Endothelial cell of umbilical vein (primary cell): ENCODE data around the gene GSPT1. TPM values are rescaled to one million over a fixed set of nuclear protein-coding genes. Genes with fewer than 3 reads are reported as not detected.
A peak's percentile ranks its signal among the peaks of the same experiment; 100 is the strongest.

ENCODE experiments used
- BruUV-seq: library from RNA; stranded (reverse); fragments of 400-500 nt; replicated peaks from 2 replicates; lab custom pipeline; 2021; lab: Mats Ljungman, UMichigan
- CTCF ChIA-PET: fragments of 300-600, 350-600 bp; sonication (Branson Sonifier 250); formaldehyde crosslinking; loops from one replicate; lab custom pipeline; 2021; ENCODE audit warnings: antibody characterized with exemption, inconsistent platforms; lab: Charles Lee
- POLR2A ChIA-PET: fragments of 300-600, 350-600 bp; sonication (Branson Sonifier 250); formaldehyde crosslinking; loops from one replicate; lab custom pipeline; 2021; ENCODE audit warnings: antibody characterized with exemption, inconsistent platforms; lab: Charles Lee
- DNase-seq: peaks from one replicate; pipeline ENCODE4 v3.0.0-alpha.2; 2011; ENCODE audit warnings: low read depth, low spot score
- FAIRE-seq: peaks from 2 replicates; lab custom pipeline; 2011; peaks lifted over from hg19 to GRCh38; lab: Jason Lieb, UNC
- H2AFZ ChIP-seq: 2 replicates; pipeline ENCODE4 v1.6.0; 2012; ENCODE audit warnings: low read depth, low read length, control low read depth, inconsistent platforms
- H3K27ac ChIP-seq: 2 replicates; pipeline ENCODE4 v1.5.1; 2011; ENCODE audit warnings: low read depth, mild to moderate bottlenecking, control low read depth, low read length, moderate library complexity; ENCODE audit not compliant: insufficient read depth
- H3K27me3 ChIP-seq, 2 experiments: 2 replicates each; pipeline versions ENCODE4 v1.6.0 to v1.6.1; 2011; ENCODE audit warnings: low read length in 2 of 2, mixed read lengths in 1 of 2; ENCODE audit not compliant: control insufficient read depth in 2 of 2, insufficient read depth in 2 of 2
- H3K36me3 ChIP-seq, 2 experiments: 2 replicates in 1 of 2; 3 replicates in 1 of 2; pipeline ENCODE4 v1.5.1; 2011; ENCODE audit warnings: low read length in 2 of 2, mild to moderate bottlenecking in 1 of 2, moderate library complexity in 1 of 2; ENCODE audit not compliant: control insufficient read depth in 2 of 2, insufficient read depth in 2 of 2; ENCODE audit errors: extremely low read depth in 1 of 2
- H3K4me1 ChIP-seq: 3 replicates; pipeline ENCODE4 v1.5.1; 2011; ENCODE audit warnings: mild to moderate bottlenecking, low read length; ENCODE audit not compliant: control insufficient read depth, insufficient read depth; ENCODE audit errors: extremely low read depth
- H3K4me2 ChIP-seq: 2 replicates; pipeline ENCODE4 v1.6.1; 2011; ENCODE audit warnings: low read length, control low read depth, mixed read lengths; ENCODE audit not compliant: insufficient read depth
- H3K4me3 ChIP-seq, 3 experiments: fragments of 200-600 bp in 1 of 3; sonication (generic), shearing (Covaris generic) in 1 of 3; replicated peaks in 1 of 3; 2 replicates each; pipeline ENCODE4 v1.5.1; 2011 to 2016; ENCODE audit warnings: control low read depth in 3 of 3, low read length in 3 of 3, mild to moderate bottlenecking in 2 of 3, inconsistent platforms in 1 of 3, low read depth in 1 of 3, moderate library complexity in 1 of 3; ENCODE audit not compliant: insufficient read depth in 1 of 3
- H3K79me2 ChIP-seq: 2 replicates; pipeline ENCODE4 v1.6.0; 2012; ENCODE audit warnings: low read length, inconsistent platforms; ENCODE audit not compliant: control insufficient read depth, insufficient read depth
- H3K9ac ChIP-seq: replicated peaks from 2 replicates; pipeline ENCODE3; 2011; ENCODE audit warnings: low read length, control low read depth; ENCODE audit not compliant: insufficient read depth; ENCODE audit errors: extremely low read depth
- H3K9me1 ChIP-seq: replicated peaks from 3 replicates; pipeline ENCODE4 v1.6.0; 2011; ENCODE audit warnings: mild to moderate bottlenecking, low read length; ENCODE audit not compliant: control insufficient read depth, insufficient read depth; ENCODE audit errors: extremely low read depth
- H3K9me3 ChIP-seq: replicated peaks from 2 replicates; pipeline ENCODE4 v1.5.1; 2012; ENCODE audit warnings: low read length, inconsistent platforms; ENCODE audit not compliant: control insufficient read depth, insufficient read depth
- H4K20me1 ChIP-seq: replicated peaks from 2 replicates; pipeline ENCODE3; 2011; ENCODE audit warnings: mild to moderate bottlenecking, low read length; ENCODE audit not compliant: control insufficient read depth, insufficient read depth; ENCODE audit errors: extremely low read depth
- CTCF ChIP-seq, 2 donors: IDR thresholded peaks; 1 replicate in 1 of 2; 2 replicates in 1 of 2; pipeline ENCODE4 v1.5.1; 2011; ENCODE audit warnings: low read length in 2 of 2, mild to moderate bottlenecking in 2 of 2, moderate library complexity in 2 of 2, control low read depth in 1 of 2, inconsistent platforms in 1 of 2, low read depth in 1 of 2; ENCODE audit not compliant: insufficient read depth in 1 of 2; ENCODE audit errors: extremely low read depth in 1 of 2
- EZH2 ChIP-seq: IDR thresholded peaks from 2 replicates; pipeline ENCODE4 v1.6.1; 2012; ENCODE audit warnings: borderline replicate concordance, low read depth, mild to moderate bottlenecking, moderate library complexity, low read length, inconsistent platforms; ENCODE audit not compliant: severe bottlenecking
- JUN ChIP-seq: IDR thresholded peaks from 2 replicates; pipeline ENCODE4 v1.6.1; 2011; ENCODE audit warnings: borderline replicate concordance, low read depth; ENCODE audit not compliant: insufficient read length, insufficient read depth
- POLR2AphosphoS5 ChIP-seq: IDR thresholded peaks from 2 replicates; pipeline ENCODE4 v1.6.1; 2012; ENCODE audit warnings: low read depth, mild to moderate bottlenecking, control low read depth, low read length, moderate library complexity; ENCODE audit not compliant: insufficient read depth
- dilution Hi-C: fragments of 300-500 bp; cut with MboI; formaldehyde crosslinking; loops from one replicate; pipeline ENCODE4 v1.15.0; 2019; ENCODE audit warnings: low sequenced_read_pairs; ENCODE audit not compliant: extremely low pct_ligation_motif_present
- intact Hi-C: fragments of 100-400 bp; cut with micrococcal nuclease; formaldehyde crosslinking; loops from one replicate; pipeline ENCODE4 v1.10.0; 2022
- polyA plus RNA-seq, 4 experiments: library from polyadenylated mRNA; depleted of rRNA in 3 of 4; stranded (reverse) in 3 of 4; unstranded in 1 of 4; fragments of >200 nt; gene quantifications; 2 replicates each; pipeline versions ENCODE4 v1.2.1 to v1.2.3, GENCODE V29; 2011 to 2012; ENCODE audit warnings: missing spikeins in 1 of 4
- total RNA-seq: library from RNA; stranded (reverse); gene quantifications from 2 replicates; pipeline ENCODE4 v1.2.3, GENCODE V29; 2021

GSPT1 gene
- total and polyA plus RNA-seq, 2 donors (not counting 3 experiments of a cell fraction or from before 2014, with no cell fraction given) = 40.3 to 152 TPM

GRCh38 chr16:11875721-11876120 lies 40.0 kb downstream of the GSPT1 start:
- DNase-seq = no peak
- no peak for FAIRE-seq
- TF ChIP-seq JUN (no peak), EZH2 (no peak), CTCF (IDR thresholded peaks at IDR 0.05; ENCODE audit: extremely low read depth in 1 of 2, insufficient read depth in 1 of 2, low read depth in 1 of 2, low read length in 2 of 2) (no peak)
- no peak overlapping the region for H3K4me3 ChIP-seq
- no peaks in the 10 kb centered on the region for H3K27me3 ChIP-seq
- no TSS peak for BruUV-seq
- peaks cover 3% of the 10 kb centered on the region for H3K79me2 ChIP-seq
- no peak overlapping the region for H3K4me2 ChIP-seq
- H3K9ac ChIP-seq = no peak overlapping the region
- intact Hi-C loops = no loop called here
- no peaks in the 10 kb centered on the region for H4K20me1 ChIP-seq
- H2AFZ ChIP-seq = no peak overlapping the region
- dilution Hi-C loops = no loop called here
- ChIA-PET CTCF (interaction anchor here (1.4 to 5.8 kb wide), 2 partner anchors 9 to 192 kb away, joined by 3 to 28 read pairs; no protein-coding TSS in a partner anchor), POLR2A (no interaction called here)
- H3K9me3 ChIP-seq = no peaks in the 10 kb centered on the region
- H3K4me1 ChIP-seq = peaks cover 4% of the 10 kb centered on the region
- H3K36me3 ChIP-seq = peaks cover 6 to 34% of the 10 kb centered on the region in 2 experiments
- no peaks in the 10 kb centered on the region for H3K9me1 ChIP-seq
- H3K27ac ChIP-seq = no peak overlapping the region

GRCh38 chr16:11871193-11871592 lies 44.6 kb downstream of the GSPT1 start:
- no peak for TF ChIP-seq POLR2AphosphoS5
- TF ChIP-seq CTCF (IDR thresholded peaks at IDR 0.05; ENCODE audit: extremely low read depth in 1 of 2, insufficient read depth in 1 of 2, low read depth in 1 of 2, low read length in 2 of 2) = peak in 1 of 2 donors; percentile 11
- ChIA-PET CTCF (interaction anchor here (5.8 kb wide), 1 partner anchor 197 kb away, joined by 28 read pairs; no protein-coding TSS in a partner anchor), POLR2A (no interaction called here)
- H4K20me1 ChIP-seq = no peaks in the 10 kb centered on the region
- FAIRE-seq (no peak), DNase-seq (peak; percentile 34)
- H3K9me3 ChIP-seq = no peaks in the 10 kb centered on the region
- H3K9ac ChIP-seq = no peak overlapping the region
- no peaks in the 10 kb centered on the region for H3K79me2 ChIP-seq
- no TSS peak for BruUV-seq
- H2AFZ ChIP-seq = no peak overlapping the region
- no peaks in the 10 kb centered on the region for H3K27me3 ChIP-seq
- no peak overlapping the region for H3K27ac ChIP-seq
- H3K4me3 ChIP-seq = no peak overlapping the region
- intact Hi-C loops = loop anchor here (1.0 kb wide), 1 partner anchor 197 kb away; no protein-coding TSS in a partner anchor
- H3K9me1 ChIP-seq = no peaks in the 10 kb centered on the region
- no peak overlapping the region for H3K4me2 ChIP-seq
- peaks cover 7 to 27% of the 10 kb centered on the region in 2 experiments for H3K36me3 ChIP-seq
- peaks cover 4% of the 10 kb centered on the region for H3K4me1 ChIP-seq
- dilution Hi-C loops = no loop called here
